Activated CD4-positive, alpha-beta memory T cell treated with anti-CD3 and anti-CD28 coated beads, Interleukin-2, amount 10 ng/mL, durations not matched to agents 7 days and 5 days (primary cell): Measurements from ENCODE around the gene ARHGEF3. TPM values are rescaled to one million over a fixed set of nuclear protein-coding genes. Genes with fewer than 3 reads are reported as not detected.

Experiments
- CTCF ChIA-PET: fragments of 350-600 bp; sonication (Branson Sonifier 250); formaldehyde crosslinking; loops from one replicate; lab custom pipeline; 2021; ENCODE audit warnings: antibody characterized with exemption, inconsistent platforms; lab: Charles Lee
- POLR2A ChIA-PET: fragments of 350-600 bp; sonication (Branson Sonifier 250); formaldehyde crosslinking; loops from one replicate; lab custom pipeline; 2021; ENCODE audit warnings: antibody characterized with exemption; lab: Charles Lee
- DNase-seq: peaks from one replicate; pipeline ENCODE4 v3.0.0-alpha.2; 2020
- H3K27ac Mint-ChIP-seq: one replicate; pipeline ENCODE4 v1.8.0; 2021; ENCODE audit warnings: mild to moderate bottlenecking, mixed read lengths
- H3K27me3 Mint-ChIP-seq: one replicate; pipeline ENCODE4 v1.8.0; 2021; ENCODE audit warnings: mixed read lengths
- H3K36me3 Mint-ChIP-seq: one replicate; pipeline ENCODE4 v1.8.0; 2021; ENCODE audit warnings: low read depth, mixed read lengths
- H3K4me1 Mint-ChIP-seq: one replicate; pipeline ENCODE4 v1.8.0; 2021; ENCODE audit warnings: mixed read lengths
- H3K4me3 Mint-ChIP-seq: one replicate; pipeline ENCODE4 v1.8.0; 2021; ENCODE audit warnings: mild to moderate bottlenecking, mixed read lengths
- H3K9me3 Mint-ChIP-seq: one replicate; pipeline ENCODE4 v1.8.0; 2021; ENCODE audit warnings: mixed read lengths
- total RNA-seq, 2 experiments: library from RNA; stranded (reverse); gene quantifications; one replicate each; pipeline ENCODE4 v1.2.3, GENCODE V29; 2021

Gene ARHGEF3
- total RNA-seq, 2 experiments from 2014 or later: 71.3 TPM

DNA sequence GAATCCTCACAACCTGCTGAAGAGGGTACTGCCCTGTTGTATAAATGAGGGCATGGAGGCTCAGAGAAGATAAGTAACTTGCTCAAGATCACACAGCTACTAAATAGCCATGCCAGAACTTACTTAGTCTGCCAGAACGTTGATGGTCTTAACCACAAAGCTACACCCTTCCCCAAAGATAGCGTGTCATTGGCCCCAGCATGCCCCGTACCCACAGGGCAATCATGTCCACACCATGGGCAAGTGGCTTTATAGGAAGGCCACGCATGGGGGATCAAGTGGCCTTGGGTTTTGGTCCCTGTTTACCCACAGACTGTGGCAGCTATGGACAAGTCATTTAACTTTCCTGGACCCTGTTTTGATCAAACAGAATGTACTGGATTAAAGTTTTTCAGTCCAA, 15.9 kb upstream of the ARHGEF3 start:
- peaks cover 5% of the 10 kb centered on the region for H3K36me3 Mint-ChIP-seq
- H3K4me1 Mint-ChIP-seq: peaks cover 19% of the 10 kb centered on the region
- POLR2A ChIA-PET: interaction anchor here (1.3 to 1.5 kb wide), 2 partner anchors 8 to 17 kb away, joined by 4 to 5 read pairs; no protein-coding TSS in a partner anchor

DNA sequence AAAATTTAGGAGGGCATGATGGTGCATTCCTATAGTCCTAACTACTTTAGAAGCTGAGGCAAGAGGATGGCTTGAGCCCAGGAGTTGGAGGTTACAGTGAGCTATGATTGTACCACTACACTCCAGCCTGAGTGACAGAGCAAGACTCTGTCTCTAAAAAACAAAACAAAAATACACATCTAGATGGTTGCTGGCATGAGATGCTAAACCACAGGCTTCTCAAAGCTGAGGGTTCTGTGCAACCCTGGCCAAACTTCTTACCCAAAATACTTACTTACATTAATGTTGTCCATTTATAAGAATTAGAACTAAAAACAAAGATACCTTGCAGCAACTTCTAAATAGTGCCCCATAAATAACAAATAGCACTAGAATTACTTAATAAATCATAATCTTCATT, 14.3 kb upstream of the ARHGEF3 start:
- Mint-ChIP-seq H3K36me3 (peaks cover 3% of the 10 kb centered on the region), H3K27me3 (no peaks in the 10 kb centered on the region), H3K4me3 (no peak overlapping the region), H3K27ac (no peak overlapping the region), H3K9me3 (no peaks in the 10 kb centered on the region), H3K4me1 (peaks cover 34% of the 10 kb centered on the region)
- DNase-seq: no peak
- ChIA-PET POLR2A (interaction anchor here (1.2 kb wide), 1 partner anchor 10 kb away, joined by 4 read pairs; no protein-coding TSS in a partner anchor), CTCF (interaction anchor here (1.0 to 1.8 kb wide), 3 partner anchors 10 to 17 kb away, joined by 3 to 4 read pairs (median 3); no protein-coding TSS in a partner anchor)

More for the DNA sequence above, 15.9 kb upstream of the ARHGEF3 start:
- Mint-ChIP-seq H3K27ac (no peak overlapping the region), H3K9me3 (no peaks in the 10 kb centered on the region), H3K4me3 (no peak overlapping the region), H3K27me3 (no peaks in the 10 kb centered on the region)
- no peak for DNase-seq
- CTCF ChIA-PET: interaction anchor here (1.1 to 1.8 kb wide), 4 partner anchors 9 to 18 kb away, joined by 3 to 4 read pairs (median 3); no protein-coding TSS in a partner anchor

DNA sequence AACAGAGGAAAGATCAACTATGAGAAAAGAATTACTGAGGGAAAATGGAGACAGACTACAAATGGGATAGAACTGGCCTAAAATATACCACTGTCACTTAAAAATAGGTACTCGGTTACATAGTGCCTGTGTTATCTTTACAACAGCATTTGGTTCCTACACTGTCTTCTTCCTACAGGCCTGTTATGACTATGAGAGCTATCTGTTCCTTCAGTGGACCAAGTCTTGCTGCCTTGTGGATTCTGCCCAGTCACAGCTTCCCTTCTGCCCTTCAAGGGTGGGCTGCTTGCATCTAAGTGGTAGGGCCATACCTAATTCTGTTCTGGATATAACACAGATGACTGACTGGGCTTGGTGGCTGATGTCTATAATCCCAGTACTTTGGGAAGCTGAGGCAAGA, 13.8 kb upstream of the ARHGEF3 start:
- peaks cover 35% of the 10 kb centered on the region for H3K4me1 Mint-ChIP-seq
- DNase-seq: no peak
- H3K9me3 Mint-ChIP-seq: no peaks in the 10 kb centered on the region
- ChIA-PET POLR2A (interaction anchor here (1.2 to 2.8 kb wide), 2 partner anchors 9 to 10 kb away, joined by 4 to 13 read pairs; no protein-coding TSS in a partner anchor), CTCF (interaction anchor here (1.0 to 1.3 kb wide), 2 partner anchors 10 to 16 kb away, joined by 3 read pairs; no protein-coding TSS in a partner anchor)
- no peaks in the 10 kb centered on the region for H3K27me3 Mint-ChIP-seq
- no peak overlapping the region for H3K27ac Mint-ChIP-seq
- H3K4me3 Mint-ChIP-seq: no peak overlapping the region
- peaks cover 3% of the 10 kb centered on the region for H3K36me3 Mint-ChIP-seq

DNA sequence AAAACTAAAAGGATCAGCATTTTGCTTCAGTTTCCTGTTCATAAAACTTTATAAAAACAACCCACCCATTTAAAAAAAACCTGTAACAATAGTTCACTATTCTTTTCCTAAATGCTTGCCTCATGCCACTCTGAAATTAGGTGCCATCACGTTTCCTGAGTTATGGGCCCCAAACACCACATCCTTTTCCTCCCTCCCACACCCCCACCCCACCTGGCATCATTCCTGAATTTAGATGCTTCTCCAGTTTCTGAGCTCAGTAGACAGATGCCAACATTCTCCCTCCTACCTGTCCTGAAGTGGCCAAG, 11.9 kb upstream of the ARHGEF3 start:
- peaks cover 35% of the 10 kb centered on the region for H3K4me1 Mint-ChIP-seq
- H3K4me3 Mint-ChIP-seq: no peak overlapping the region
- H3K27ac Mint-ChIP-seq: peak overlapping the region; percentile 17
- DNase-seq: no peak
- ChIA-PET CTCF (interaction anchor here (1.3 to 2.9 kb wide), 5 partner anchors 12 to 185 kb away, joined by 5 to 14 read pairs (median 5); partner anchors contain the start of gene ARHGEF3), POLR2A (interaction anchor here (1.1 to 3.5 kb wide), 3 partner anchors 11 to 131 kb away, joined by 3 to 15 read pairs (median 13); partner anchors contain the start of gene ARHGEF3)
- H3K9me3 Mint-ChIP-seq: no peaks in the 10 kb centered on the region
- no peaks in the 10 kb centered on the region for H3K27me3 Mint-ChIP-seq
- peaks cover 3% of the 10 kb centered on the region for H3K36me3 Mint-ChIP-seq

DNA sequence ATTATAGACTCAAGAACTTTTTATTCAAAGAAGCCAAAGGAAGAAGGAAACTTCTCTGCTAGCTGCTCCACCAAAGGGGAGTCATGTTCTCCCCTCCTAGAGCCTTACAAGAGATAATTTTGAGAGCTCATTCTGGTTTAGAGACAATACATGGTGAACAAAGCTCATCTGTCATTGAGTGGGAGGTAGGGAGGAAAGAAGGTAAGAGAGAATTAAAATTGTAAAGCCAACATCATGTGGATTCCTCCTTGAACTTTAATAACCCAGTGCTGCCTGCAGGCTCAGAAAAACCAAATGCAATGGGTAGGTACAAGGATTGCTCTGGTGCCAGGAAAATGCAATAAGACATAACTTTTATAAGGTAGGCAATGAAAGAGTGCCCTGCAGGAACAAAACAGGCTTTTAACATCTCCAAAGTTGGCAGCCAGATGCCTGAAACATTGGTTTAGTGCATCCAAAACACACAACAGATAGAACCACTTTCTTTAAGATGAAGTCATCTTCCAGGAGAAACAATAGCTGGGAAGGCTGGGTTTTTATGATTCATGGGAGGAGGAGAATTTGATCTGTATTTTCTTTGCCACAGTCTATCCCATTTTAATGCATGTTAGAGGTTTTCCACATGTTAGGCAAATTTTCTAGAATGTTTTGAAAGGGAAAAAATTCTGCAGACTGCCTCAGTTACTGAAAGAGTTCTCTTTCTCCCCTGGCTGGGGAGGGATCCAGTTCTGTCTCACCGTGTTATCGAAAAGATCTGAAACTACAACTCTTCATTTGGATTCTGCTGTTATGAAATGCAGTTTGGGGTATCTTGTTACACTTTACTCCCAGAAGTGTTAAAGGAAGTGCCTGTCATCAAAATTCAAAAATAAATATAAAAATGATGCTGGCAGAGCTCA, 11.3 kb upstream of the ARHGEF3 start:
- H3K9me3 Mint-ChIP-seq: no peaks in the 10 kb centered on the region
- peak overlapping the region; percentile 17 for H3K27ac Mint-ChIP-seq
- DNase-seq: no peak
- H3K27me3 Mint-ChIP-seq: no peaks in the 10 kb centered on the region
- no peak overlapping the region for H3K4me3 Mint-ChIP-seq
- peaks cover 3% of the 10 kb centered on the region for H3K36me3 Mint-ChIP-seq
- ChIA-PET CTCF (interaction anchor here (0.6 to 2.9 kb wide), 8 partner anchors 10 to 186 kb away, joined by 3 to 14 read pairs (median 5); partner anchors contain the start of gene ARHGEF3), POLR2A (interaction anchor here (1.1 to 3.5 kb wide), 5 partner anchors 9 to 103 kb away, joined by 3 to 15 read pairs (median 12); partner anchors contain the start of gene ARHGEF3)
- peaks cover 35% of the 10 kb centered on the region for H3K4me1 Mint-ChIP-seq

DNA sequence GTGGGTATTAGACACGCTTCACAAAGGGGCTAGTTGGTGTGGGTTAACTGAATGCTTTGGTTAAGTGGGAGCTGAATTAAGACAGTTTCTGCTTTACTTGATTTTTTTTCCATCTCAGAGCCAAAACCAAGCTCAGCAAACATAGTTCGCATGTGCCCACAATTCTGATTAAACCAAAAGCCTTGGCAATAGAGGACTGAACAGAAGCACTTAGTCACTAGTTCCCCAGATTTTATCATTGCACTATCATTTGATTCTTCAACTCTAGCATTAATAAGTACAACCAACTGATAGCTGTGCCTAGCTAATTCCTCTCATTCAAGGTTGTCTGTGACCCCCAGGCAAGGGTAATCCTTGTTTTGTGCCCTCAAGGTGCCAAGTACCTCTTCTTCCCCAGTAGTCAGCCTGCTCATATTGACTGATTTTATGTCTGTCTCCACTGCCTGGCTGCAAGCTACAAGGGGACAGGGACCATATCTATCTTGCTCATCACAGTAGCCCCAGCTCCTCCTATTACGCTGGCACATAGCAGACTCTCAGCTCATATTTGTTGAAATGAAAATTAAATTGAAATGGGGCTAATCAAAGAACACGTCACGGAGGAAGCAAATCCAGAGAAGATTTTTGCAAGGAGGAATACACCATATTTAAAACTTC, 9.9 kb upstream of the ARHGEF3 start:
- Mint-ChIP-seq H3K27ac (no peak overlapping the region), H3K4me3 (no peak overlapping the region), H3K9me3 (no peaks in the 10 kb centered on the region), H3K4me1 (peaks cover 33% of the 10 kb centered on the region), H3K36me3 (peaks cover 3% of the 10 kb centered on the region), H3K27me3 (no peaks in the 10 kb centered on the region)
- no peak for DNase-seq
- CTCF ChIA-PET: interaction anchor here (1.0 to 2.9 kb wide), 5 partner anchors 9 to 177 kb away, joined by 3 to 14 read pairs (median 4); partner anchors contain the start of gene ARHGEF3
- POLR2A ChIA-PET: interaction anchor here (1.1 to 3.5 kb wide), 5 partner anchors 8 to 105 kb away, joined by 3 to 15 read pairs (median 4); partner anchors contain the start of gene ARHGEF3

DNA sequence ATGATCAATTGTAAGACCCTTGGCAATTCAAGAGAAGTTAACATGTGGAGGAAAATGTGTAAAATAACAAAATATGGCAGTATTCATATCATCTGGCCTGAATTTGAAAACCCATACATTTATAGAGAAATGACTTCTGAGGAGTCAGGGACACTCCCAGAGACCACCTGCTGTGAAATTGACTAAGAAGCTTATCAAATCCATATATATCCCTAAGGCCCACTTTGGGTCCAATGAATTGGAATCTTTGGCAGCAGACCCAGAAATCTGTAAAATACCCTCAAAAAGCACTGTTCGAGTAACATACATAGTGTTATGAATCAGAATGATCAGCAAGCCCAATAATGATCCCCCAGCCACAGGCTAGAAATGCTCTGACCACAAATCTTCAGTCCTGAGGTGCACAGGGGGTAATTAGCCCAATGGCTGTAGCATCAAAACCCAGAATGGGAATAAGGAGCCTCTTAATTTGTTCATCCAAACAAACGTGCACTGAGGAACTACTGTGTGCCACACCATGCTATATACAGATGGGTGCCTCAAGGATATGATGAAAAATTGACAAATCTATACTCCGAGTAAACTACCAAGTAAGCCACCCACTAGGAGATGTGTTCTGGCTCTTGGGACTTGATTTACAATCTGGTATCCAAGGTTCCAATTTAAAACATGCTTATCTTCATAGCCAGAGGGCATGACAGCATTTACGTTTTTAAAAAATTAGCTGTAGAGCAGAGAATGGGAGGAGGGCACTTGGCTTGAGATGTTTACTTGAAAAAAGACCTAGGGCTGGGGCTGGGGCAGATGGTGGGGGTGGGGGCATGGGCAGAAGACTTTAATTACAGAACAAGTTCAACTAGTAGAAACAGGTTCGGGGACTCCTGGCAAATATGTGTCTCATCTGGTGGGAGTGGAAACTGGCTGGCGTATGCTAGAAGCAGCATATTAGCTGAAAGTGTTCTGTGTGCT, 9.1 kb upstream of the ARHGEF3 start:
- no peaks in the 10 kb centered on the region for H3K27me3 Mint-ChIP-seq
- CTCF ChIA-PET: interaction anchor here (1.0 to 2.9 kb wide), 5 partner anchors 8 to 177 kb away, joined by 3 to 14 read pairs (median 4); partner anchors contain the start of gene ARHGEF3
- H3K36me3 Mint-ChIP-seq: peaks cover 3% of the 10 kb centered on the region
- no peaks in the 10 kb centered on the region for H3K9me3 Mint-ChIP-seq
- no peak overlapping the region for H3K27ac Mint-ChIP-seq
- POLR2A ChIA-PET: interaction anchor here (1.0 to 3.5 kb wide), 4 partner anchors 10 to 106 kb away, joined by 3 to 15 read pairs (median 8); partner anchors contain the start of gene ARHGEF3
- H3K4me1 Mint-ChIP-seq: peaks cover 33% of the 10 kb centered on the region
- H3K4me3 Mint-ChIP-seq: no peak overlapping the region
- DNase-seq: no peak

DNA sequence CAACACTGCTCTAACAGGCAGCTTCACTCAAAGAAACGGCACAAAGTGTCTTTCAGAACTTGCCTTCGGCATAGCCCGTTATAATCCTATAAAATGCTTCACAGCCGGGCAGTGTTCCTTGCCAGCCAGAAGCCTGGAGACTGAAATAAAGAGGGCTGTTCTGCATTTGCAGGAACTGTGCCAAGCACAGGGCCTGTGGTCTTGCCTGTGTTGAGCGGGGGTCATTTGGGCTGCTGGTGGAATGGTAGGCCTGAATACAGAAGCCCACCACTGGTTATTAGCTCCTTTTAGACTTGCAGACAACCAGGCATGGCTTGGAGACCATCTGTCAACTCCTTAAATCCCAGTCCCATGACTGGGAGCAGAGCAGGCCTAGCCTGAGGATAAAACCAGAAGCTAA, 4.7 kb upstream of the ARHGEF3 start:
- no peak for DNase-seq
- H3K36me3 Mint-ChIP-seq: peaks cover 1% of the 10 kb centered on the region
- H3K27ac Mint-ChIP-seq: no peak overlapping the region
- CTCF ChIA-PET: interaction anchor here (1.9 kb wide), 1 partner anchor 182 kb away, joined by 11 read pairs; no protein-coding TSS in a partner anchor
- H3K27me3 Mint-ChIP-seq: no peaks in the 10 kb centered on the region
- POLR2A ChIA-PET: interaction anchor here (1.1 kb wide), 1 partner anchor 9 kb away, joined by 4 read pairs; no protein-coding TSS in a partner anchor
- H3K4me1 Mint-ChIP-seq: peaks cover 12% of the 10 kb centered on the region
- no peak overlapping the region for H3K4me3 Mint-ChIP-seq
- H3K9me3 Mint-ChIP-seq: no peaks in the 10 kb centered on the region

DNA sequence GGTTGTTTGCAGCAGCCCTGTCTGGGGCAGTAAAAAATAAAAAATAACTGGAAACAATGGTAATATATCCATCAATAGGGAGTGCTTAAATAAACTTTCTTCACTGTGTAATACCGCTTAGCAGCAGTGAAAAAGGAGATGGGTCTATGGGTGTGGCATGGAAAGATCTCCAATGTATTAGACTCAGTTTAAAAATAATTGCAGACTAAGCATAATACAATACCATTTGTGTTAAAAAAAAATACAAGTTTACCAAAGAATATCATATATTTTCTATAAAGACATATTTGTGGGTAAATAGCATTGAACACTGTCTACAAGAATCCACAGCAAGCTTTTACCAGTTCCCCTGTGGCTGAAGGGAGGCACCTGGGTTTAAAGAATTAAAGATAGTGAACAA, 1.0 kb upstream of the ARHGEF3 start:
- CTCF ChIA-PET: interaction anchor here (0.7 to 7.9 kb wide), 10 partner anchors 9 to 186 kb away, joined by 3 to 247 read pairs (median 4); no protein-coding TSS in a partner anchor
- H3K27ac Mint-ChIP-seq: no peak overlapping the region
- no peaks in the 10 kb centered on the region for H3K27me3 Mint-ChIP-seq
- POLR2A ChIA-PET: interaction anchor here (5.8 to 9.7 kb wide), 4 partner anchors 13 to 120 kb away, joined by 45 to 168 read pairs (median 112); partner anchors contain the start of gene TASOR
- H3K36me3 Mint-ChIP-seq: peaks cover 11% of the 10 kb centered on the region
- DNase-seq: no peak
- H3K4me1 Mint-ChIP-seq: peaks cover 39% of the 10 kb centered on the region
- peak overlapping the region; percentile 69 for H3K4me3 Mint-ChIP-seq
- no peaks in the 10 kb centered on the region for H3K9me3 Mint-ChIP-seq

DNA sequence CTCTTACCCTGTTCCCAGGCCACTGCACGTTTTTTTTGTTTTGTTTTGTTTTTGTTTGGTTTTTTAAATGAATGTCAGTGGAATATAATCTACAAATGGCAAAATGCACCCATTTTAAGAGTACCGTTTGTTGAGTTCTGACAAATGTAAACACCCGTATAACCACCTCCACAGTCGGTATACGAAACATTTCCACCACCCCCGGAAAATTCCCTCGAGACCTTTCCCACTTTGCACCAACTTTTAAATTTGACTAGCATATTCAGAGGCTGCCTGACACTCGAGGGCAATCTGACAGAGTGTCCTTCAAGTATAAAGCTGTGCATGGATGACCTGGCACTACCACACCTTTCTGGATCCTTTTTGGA, 613 bp upstream of the ARHGEF3 start:
- ChIA-PET CTCF (interaction anchor here (0.6 to 7.9 kb wide), 17 partner anchors 9 to 186 kb away, joined by 3 to 247 read pairs (median 6); no protein-coding TSS in a partner anchor), POLR2A (interaction anchor here (1.1 to 9.7 kb wide), 13 partner anchors 10 to 186 kb away, joined by 3 to 168 read pairs (median 38); partner anchors contain the start of gene TASOR)
- H3K27ac Mint-ChIP-seq: peak overlapping the region; percentile 37
- peaks cover 11% of the 10 kb centered on the region for H3K36me3 Mint-ChIP-seq
- peak overlapping the region; percentile 69 for H3K4me3 Mint-ChIP-seq
- peaks cover 42% of the 10 kb centered on the region for H3K4me1 Mint-ChIP-seq
- H3K9me3 Mint-ChIP-seq: no peaks in the 10 kb centered on the region
- no peak for DNase-seq
- H3K27me3 Mint-ChIP-seq: no peaks in the 10 kb centered on the region
